Caco-2 (cell line): Measurements from ENCODE around the gene CPD. TPM values are rescaled to one million over a fixed set of nuclear protein-coding genes. Genes with fewer than 3 reads are reported as not detected.
A peak's percentile ranks its signal among the peaks of the same experiment; 100 is the strongest.

Source experiments
- BruUV-seq: library from RNA; stranded (reverse); fragments of 400-500 nt; replicated peaks from 2 replicates; lab custom pipeline; 2021; lab: Mats Ljungman, UMichigan
- CTCF ChIA-PET: fragments of 300-600 bp; sonication (Branson Sonifier 250); formaldehyde crosslinking; loops from one replicate; lab custom pipeline; 2022; ENCODE audit warnings: antibody characterized with exemption; lab: Charles Lee
- POLR2A ChIA-PET: fragments of 300-600 bp; sonication (Branson Sonifier 250); formaldehyde crosslinking; loops from one replicate; lab custom pipeline; 2022; ENCODE audit warnings: antibody characterized with exemption; lab: Charles Lee
- DNase-seq, 2 experiments: peaks; one replicate each; pipeline versions ENCODE4 v3.0.0 to v3.0.0-alpha.2; 2020 to 2022
- H3K27me3 ChIP-seq: replicated peaks from 2 replicates; pipeline ENCODE4 v1.6.0; 2011; ENCODE audit warnings: low read length; ENCODE audit not compliant: control insufficient read depth, insufficient read depth
- H3K36me3 ChIP-seq: 2 replicates; pipeline ENCODE4 v1.5.1; 2011; ENCODE audit warnings: low read length; ENCODE audit not compliant: control insufficient read depth, insufficient read depth
- H3K4me1 ChIP-seq: fragments of 250-450 bp; sonication (Bioruptor Pico); 2 replicates; pipeline ENCODE4 v1.5.1; 2020; ENCODE audit warnings: mild to moderate bottlenecking
- H3K4me3 ChIP-seq: 2 replicates; pipeline ENCODE4 v1.5.1; 2011; ENCODE audit warnings: low read depth, mild to moderate bottlenecking, control low read depth, low read length
- H3K9me3 ChIP-seq: fragments of 250-450 bp; sonication (Bioruptor Pico); 2 replicates; pipeline ENCODE4 v1.5.1; 2020; ENCODE audit warnings: mild to moderate bottlenecking, moderate library complexity
- H3K27ac Mint-ChIP-seq: one replicate; pipeline ENCODE4 v1.8.0; 2022; ENCODE audit warnings: mixed read lengths; ENCODE audit not compliant: unreplicated experiment
- H3K27me3 Mint-ChIP-seq: one replicate; pipeline ENCODE4 v1.8.0; 2022; ENCODE audit warnings: mixed read lengths; ENCODE audit not compliant: insufficient read depth, unreplicated experiment
- H3K36me3 Mint-ChIP-seq: one replicate; pipeline ENCODE4 v1.8.0; 2022; ENCODE audit warnings: mild to moderate bottlenecking, mixed read lengths; ENCODE audit not compliant: insufficient read depth, unreplicated experiment
- H3K4me1 Mint-ChIP-seq: one replicate; pipeline ENCODE4 v1.8.0; 2022; ENCODE audit warnings: low read depth, mixed read lengths; ENCODE audit not compliant: unreplicated experiment
- H3K4me3 Mint-ChIP-seq: one replicate; pipeline ENCODE4 v1.8.0; 2022; ENCODE audit warnings: mild to moderate bottlenecking, moderate library complexity, mixed read lengths; ENCODE audit not compliant: unreplicated experiment
- H3K9me3 Mint-ChIP-seq: one replicate; pipeline ENCODE4 v1.8.0; 2022; ENCODE audit warnings: mixed read lengths; ENCODE audit not compliant: unreplicated experiment
- CTCF ChIP-seq, 2 experiments: fragments of 200-600 bp in 1 of 2; IDR thresholded peaks; 1 replicate in 1 of 2; 2 replicates in 1 of 2; pipeline versions ENCODE4 v1.5.1 to v1.8.0; 2011 to 2022; ENCODE audit warnings: antibody characterized with exemption in 1 of 2, control low read depth in 1 of 2, inconsistent platforms in 1 of 2, low read depth in 1 of 2, low read length in 1 of 2, mild to moderate bottlenecking in 1 of 2, moderate library complexity in 1 of 2; ENCODE audit not compliant: insufficient read depth in 1 of 2, severe bottlenecking in 1 of 2, unreplicated experiment in 1 of 2
- intact Hi-C: fragments of 100-400 bp; cut with micrococcal nuclease; formaldehyde crosslinking; loops from one replicate; pipeline ENCODE4 v1.10.0; 2022; ENCODE audit not compliant: unreplicated experiment
- total RNA-seq: library from RNA; stranded (reverse); gene quantifications from 2 replicates; pipeline ENCODE4 v1.2.3, GENCODE V29; 2022

CPD gene
- total RNA-seq, 1 experiment from 2014 or later: 127 TPM

GRCh38 chr17:30421592-30421991 is 42.9 kb downstream of the CPD start:
- intact Hi-C loops: no loop called here

GRCh38 chr17:30422171-30422570 is 43.4 kb downstream of the CPD start:
- peaks cover 44% of the 10 kb centered on the region for H3K36me3 Mint-ChIP-seq
- H3K9me3 Mint-ChIP-seq: no peaks in the 10 kb centered on the region
- H3K4me3 Mint-ChIP-seq: no peak overlapping the region
- Histone ChIP-seq H3K27me3 (no peaks in the 10 kb centered on the region), H3K4me3 (no peak overlapping the region), H3K9me3 (no peaks in the 10 kb centered on the region), H3K36me3 (peaks cover 2% of the 10 kb centered on the region; the same call in 1 of the 2 replicates), H3K4me1 (peaks cover 19% of the 10 kb centered on the region)
- BruUV-seq: no TSS peak
- CTCF ChIA-PET: no interaction called here
- H3K27me3 Mint-ChIP-seq: no peaks in the 10 kb centered on the region
- TF ChIP-seq CTCF (IDR thresholded peaks at IDR 0.05; ENCODE audit: insufficient read depth in 1 of 2, low read depth in 1 of 2, low read length in 1 of 2, severe bottlenecking in 1 of 2, unreplicated experiment in 1 of 2): no peak
- POLR2A ChIA-PET: interaction anchor here (0.6 to 1.2 kb wide), 2 partner anchors 78 to 1784 kb away, joined by 3 to 13 read pairs; no protein-coding TSS in a partner anchor
- DNase-seq: no peak
- H3K4me1 Mint-ChIP-seq: peaks cover 19% of the 10 kb centered on the region
- intact Hi-C loops: loop anchor here (2.0 kb wide), 1 partner anchor 17 kb away; no protein-coding TSS in a partner anchor
- peak overlapping the region; percentile 25 for H3K27ac Mint-ChIP-seq

More at GRCh38 chr17:30421592-30421991, 42.9 kb downstream of the CPD start:
- CTCF ChIA-PET: interaction anchor here (0.6 kb wide), 1 partner anchor 55 kb away, joined by 3 read pairs; the partner anchor contains the start of gene GOSR1
- H3K27me3 ChIP-seq: no peaks in the 10 kb centered on the region
- BruUV-seq: no TSS peak
- H3K36me3 ChIP-seq: peaks cover 2% of the 10 kb centered on the region; the same call in 1 of the 2 replicates
- H3K4me1 ChIP-seq: peaks cover 19% of the 10 kb centered on the region
- no peaks in the 10 kb centered on the region for H3K27me3 Mint-ChIP-seq
- H3K36me3 Mint-ChIP-seq: peaks cover 41% of the 10 kb centered on the region
- H3K4me1 Mint-ChIP-seq: peaks cover 19% of the 10 kb centered on the region
- no peaks in the 10 kb centered on the region for H3K9me3 Mint-ChIP-seq
- H3K27ac Mint-ChIP-seq: peak overlapping the region; percentile 5
- H3K4me3 Mint-ChIP-seq: no peak overlapping the region
- no peaks in the 10 kb centered on the region for H3K9me3 ChIP-seq
- H3K4me3 ChIP-seq: no peak overlapping the region
- no peak for TF ChIP-seq CTCF (IDR thresholded peaks at IDR 0.05; ENCODE audit: insufficient read depth in 1 of 2, low read depth in 1 of 2, low read length in 1 of 2, severe bottlenecking in 1 of 2, unreplicated experiment in 1 of 2)
- POLR2A ChIA-PET: interaction anchor here (0.6 to 1.2 kb wide), 2 partner anchors 77 to 1784 kb away, joined by 3 to 13 read pairs; no protein-coding TSS in a partner anchor
- DNase-seq: no peak

GRCh38 chr17:30424471-30424870 is 45.7 kb downstream of the CPD start:
- no peak overlapping the region for H3K4me3 ChIP-seq
- H3K9me3 ChIP-seq: no peaks in the 10 kb centered on the region
- intact Hi-C loops: no loop called here
- DNase-seq: no peak
- CTCF ChIA-PET: no interaction called here
- Mint-ChIP-seq H3K27ac (no peak overlapping the region), H3K4me1 (peaks cover 12% of the 10 kb centered on the region), H3K27me3 (no peaks in the 10 kb centered on the region), H3K4me3 (no peak overlapping the region), H3K9me3 (no peaks in the 10 kb centered on the region), H3K36me3 (peaks cover 42% of the 10 kb centered on the region)
- no peaks in the 10 kb centered on the region for H3K27me3 ChIP-seq
- peaks cover 19% of the 10 kb centered on the region for H3K4me1 ChIP-seq
- POLR2A ChIA-PET: no interaction called here
- H3K36me3 ChIP-seq: peaks cover 2% of the 10 kb centered on the region; the same call in 1 of the 2 replicates
- TF ChIP-seq CTCF (IDR thresholded peaks at IDR 0.05; ENCODE audit: insufficient read depth in 1 of 2, low read depth in 1 of 2, low read length in 1 of 2, severe bottlenecking in 1 of 2, unreplicated experiment in 1 of 2): no peak
- no TSS peak for BruUV-seq
